Left renal pelvis (tissue), 4 donors: Measurements from ENCODE around the gene SPZ1. TPM values are rescaled to one million over a fixed set of nuclear protein-coding genes. Genes with fewer than 3 reads are reported as not detected.
"Not testable (repeated sequence)": the region's sequence is repeated elsewhere in the genome, so short reads cannot be mapped to it uniquely, and the experiment has no call there.

ENCODE experiments used
- DNase-seq, 4 donors: peaks; one replicate each; pipeline ENCODE4 v3.0.0-alpha.2; 2013; ENCODE audit warnings: low read depth in 4 of 4, low spot score in 3 of 4
- polyA plus RNA-seq, 4 donors: library from polyadenylated mRNA; unstranded; fragments of 120-200 nt; gene quantifications; one replicate each; pipeline ENCODE4 v1.2.1, GENCODE V29; 2013; ENCODE audit not compliant: insufficient read length in 4 of 4

SPZ1 gene
- polyA plus RNA-seq: not detected

- DNase-seq: no peak
These were observed at the start of gene SPZ1 for GRCh38 chr5:80319702-80320101. SPZ1 (plus strand) TSS chr5:80320002; CDS start chr5:80320216, 214 bp downstream.

- DNase-seq: not testable (repeated sequence)
These were observed 49.3 kb upstream of the SPZ1 start for GRCh38 chr5:80270543-80270942.

- DNase-seq: peak in 1 of 4 donors; percentile 24
These were observed 44.5 kb upstream of the SPZ1 start for GRCh38 chr5:80275347-80275746.

GRCh38 chr5:80276186-80276585 lies 43.6 kb upstream of the SPZ1 start:
- DNase-seq: no peak

- no peak for DNase-seq
These were observed 42.6 kb upstream of the SPZ1 start for GRCh38 chr5:80277191-80277590.

GRCh38 chr5:80282054-80282453 lies 37.7 kb upstream of the SPZ1 start:
- no peak for DNase-seq

- DNase-seq: no peak
These were observed 36.4 kb upstream of the SPZ1 start for GRCh38 chr5:80283360-80283759.

GRCh38 chr5:80284720-80285119 lies 35.1 kb upstream of the SPZ1 start:
- DNase-seq: no peak

- no peak for DNase-seq
These were observed 31.6 kb upstream of the SPZ1 start for GRCh38 chr5:80288177-80288576.

GRCh38 chr5:80289320-80289719 lies 30.5 kb upstream of the SPZ1 start:
- no peak for DNase-seq

- DNase-seq: no peak
These were observed 28.0 kb upstream of the SPZ1 start for GRCh38 chr5:80291761-80292160.

GRCh38 chr5:80296121-80296520 lies 23.7 kb upstream of the SPZ1 start:
- no peak for DNase-seq

GRCh38 chr5:80299601-80300000 lies 20.2 kb upstream of the SPZ1 start:
- no peak for DNase-seq

- DNase-seq: no peak
These were observed 19.7 kb upstream of the SPZ1 start for GRCh38 chr5:80300125-80300524.

- not testable (repeated sequence) for DNase-seq
These were observed 19.0 kb upstream of the SPZ1 start for GRCh38 chr5:80300796-80301195.

- not testable (repeated sequence) for DNase-seq
These were observed 18.5 kb upstream of the SPZ1 start for GRCh38 chr5:80301342-80301741.

GRCh38 chr5:80302636-80303035 lies 17.2 kb upstream of the SPZ1 start:
- no peak for DNase-seq

- DNase-seq: no peak
These were observed 11.3 kb upstream of the SPZ1 start for GRCh38 chr5:80308526-80308925.

- DNase-seq: no peak
These were observed 9.7 kb upstream of the SPZ1 start for GRCh38 chr5:80309871-80310665.

- DNase-seq: no peak
These were observed 4.6 kb upstream of the SPZ1 start for GRCh38 chr5:80315244-80315643.

- DNase-seq: peak in 3 of 4 donors; percentile 8 to 40 (median 10)
These were observed 1.6 kb upstream of the SPZ1 start for GRCh38 chr5:80318212-80318611.

- DNase-seq: no peak
These were observed 5.1 kb downstream of the SPZ1 start for GRCh38 chr5:80324912-80325311.

GRCh38 chr5:80326468-80326867 lies 6.7 kb downstream of the SPZ1 start:
- no peak for DNase-seq
